Natural killer cell (primary cell): Measurements from ENCODE around the gene NOL6. TPM values are rescaled to one million over a fixed set of nuclear protein-coding genes. Genes with fewer than 3 reads are reported as not detected.
A peak's percentile ranks its signal among the peaks of the same experiment; 100 is the strongest.
"Not testable (repeated sequence)": the region's sequence is repeated elsewhere in the genome, so short reads cannot be mapped to it uniquely, and the experiment has no call there.

ENCODE experiments used
- ATAC-seq, 3 donors: fragments of 150-1000 bp in 2 of 3; fragments of 200-7000 bp in 1 of 3; cut with Tn5 transposase; 1 replicate in 1 of 3; 2 replicates in 2 of 3; pipeline ENCODE4 v1.10.0; 2021; ENCODE audit warnings: mild to moderate bottlenecking in 2 of 3, moderate library complexity in 2 of 3
- DNase-seq, 2 donors: peaks; one replicate each; pipeline versions ENCODE4 v3.0.0 to v3.0.0-alpha.2; 2013 to 2021; ENCODE audit warnings: mixed read lengths in 1 of 2
- H3K27ac ChIP-seq: one replicate; pipeline ENCODE4 v1.5.1; 2013; ENCODE audit warnings: mild to moderate bottlenecking, low read length
- H3K27me3 ChIP-seq: one replicate; pipeline ENCODE4 v1.6.1; 2013; ENCODE audit warnings: low read length; ENCODE audit not compliant: control insufficient read depth, insufficient read depth
- H3K36me3 ChIP-seq: one replicate; pipeline ENCODE4 v1.6.1; 2013; ENCODE audit warnings: low read length; ENCODE audit not compliant: control insufficient read depth, insufficient read depth
- H3K4me1 ChIP-seq: one replicate; pipeline ENCODE4 v1.6.1; 2013; ENCODE audit warnings: low read length; ENCODE audit not compliant: control insufficient read depth, insufficient read depth
- H3K4me3 ChIP-seq: one replicate; pipeline ENCODE4 v1.5.1; 2013; ENCODE audit warnings: low read length
- H3K9me3 ChIP-seq: one replicate; pipeline ENCODE4 v1.6.1; 2013; ENCODE audit warnings: low read length; ENCODE audit not compliant: control insufficient read depth, insufficient read depth
- H3K27ac Mint-ChIP-seq, 2 donors: one replicate each; pipeline ENCODE4 v1.8.0; 2022; ENCODE audit warnings: mild to moderate bottlenecking in 2 of 2, mixed read lengths in 2 of 2, moderate library complexity in 1 of 2
- H3K27me3 Mint-ChIP-seq, 2 donors: one replicate each; pipeline ENCODE4 v1.8.0; 2022; ENCODE audit warnings: low read depth in 2 of 2, mixed read lengths in 2 of 2
- H3K36me3 Mint-ChIP-seq: one replicate; pipeline ENCODE4 v1.8.0; 2022; ENCODE audit warnings: mixed read lengths
- H3K4me1 Mint-ChIP-seq, 2 donors: one replicate each; pipeline ENCODE4 v1.8.0; 2022; ENCODE audit warnings: mixed read lengths in 2 of 2
- H3K4me3 Mint-ChIP-seq: one replicate; pipeline ENCODE4 v1.8.0; 2022; ENCODE audit warnings: mild to moderate bottlenecking, moderate library complexity, mixed read lengths
- H3K9me3 Mint-ChIP-seq, 2 donors: one replicate each; pipeline ENCODE4 v1.8.0; 2022; ENCODE audit warnings: mixed read lengths in 2 of 2
- CTCF ChIP-seq: fragments of 200-600 bp; IDR thresholded peaks from one replicate; pipeline ENCODE4 v1.8.0; 2022; ENCODE audit warnings: antibody characterized with exemption
- WGBS: methylation state at CpG from one replicate; pipeline ENCODE4 v1.1.7; 2013; ENCODE audit warnings: missing lambda C conversion rate; ENCODE audit not compliant: insufficient coverage; 5-methylcytosine and 5-hydroxymethylcytosine counted together
- intact Hi-C: fragments of 100-400 bp; cut with micrococcal nuclease; formaldehyde crosslinking; loops from one replicate; pipeline ENCODE4 v1.14.2; 2022
- total RNA-seq, 4 donors: library from RNA; stranded (reverse); fragments of 120-200 nt in 1 of 4; gene quantifications; one replicate each; pipeline versions ENCODE4 v1.2.3 to v1.2.4, GENCODE V29; 2013 to 2022

Gene NOL6, protein sequence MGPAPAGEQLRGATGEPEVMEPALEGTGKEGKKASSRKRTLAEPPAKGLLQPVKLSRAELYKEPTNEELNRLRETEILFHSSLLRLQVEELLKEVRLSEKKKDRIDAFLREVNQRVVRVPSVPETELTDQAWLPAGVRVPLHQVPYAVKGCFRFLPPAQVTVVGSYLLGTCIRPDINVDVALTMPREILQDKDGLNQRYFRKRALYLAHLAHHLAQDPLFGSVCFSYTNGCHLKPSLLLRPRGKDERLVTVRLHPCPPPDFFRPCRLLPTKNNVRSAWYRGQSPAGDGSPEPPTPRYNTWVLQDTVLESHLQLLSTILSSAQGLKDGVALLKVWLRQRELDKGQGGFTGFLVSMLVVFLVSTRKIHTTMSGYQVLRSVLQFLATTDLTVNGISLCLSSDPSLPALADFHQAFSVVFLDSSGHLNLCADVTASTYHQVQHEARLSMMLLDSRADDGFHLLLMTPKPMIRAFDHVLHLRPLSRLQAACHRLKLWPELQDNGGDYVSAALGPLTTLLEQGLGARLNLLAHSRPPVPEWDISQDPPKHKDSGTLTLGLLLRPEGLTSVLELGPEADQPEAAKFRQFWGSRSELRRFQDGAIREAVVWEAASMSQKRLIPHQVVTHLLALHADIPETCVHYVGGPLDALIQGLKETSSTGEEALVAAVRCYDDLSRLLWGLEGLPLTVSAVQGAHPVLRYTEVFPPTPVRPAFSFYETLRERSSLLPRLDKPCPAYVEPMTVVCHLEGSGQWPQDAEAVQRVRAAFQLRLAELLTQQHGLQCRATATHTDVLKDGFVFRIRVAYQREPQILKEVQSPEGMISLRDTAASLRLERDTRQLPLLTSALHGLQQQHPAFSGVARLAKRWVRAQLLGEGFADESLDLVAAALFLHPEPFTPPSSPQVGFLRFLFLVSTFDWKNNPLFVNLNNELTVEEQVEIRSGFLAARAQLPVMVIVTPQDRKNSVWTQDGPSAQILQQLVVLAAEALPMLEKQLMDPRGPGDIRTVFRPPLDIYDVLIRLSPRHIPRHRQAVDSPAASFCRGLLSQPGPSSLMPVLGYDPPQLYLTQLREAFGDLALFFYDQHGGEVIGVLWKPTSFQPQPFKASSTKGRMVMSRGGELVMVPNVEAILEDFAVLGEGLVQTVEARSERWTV
- 10 to 100 TPM; 34.2 to 42.2 (median 38.2) TPM for total RNA-seq
- total RNA-seq (2013): 21.7 TPM

DNA sequence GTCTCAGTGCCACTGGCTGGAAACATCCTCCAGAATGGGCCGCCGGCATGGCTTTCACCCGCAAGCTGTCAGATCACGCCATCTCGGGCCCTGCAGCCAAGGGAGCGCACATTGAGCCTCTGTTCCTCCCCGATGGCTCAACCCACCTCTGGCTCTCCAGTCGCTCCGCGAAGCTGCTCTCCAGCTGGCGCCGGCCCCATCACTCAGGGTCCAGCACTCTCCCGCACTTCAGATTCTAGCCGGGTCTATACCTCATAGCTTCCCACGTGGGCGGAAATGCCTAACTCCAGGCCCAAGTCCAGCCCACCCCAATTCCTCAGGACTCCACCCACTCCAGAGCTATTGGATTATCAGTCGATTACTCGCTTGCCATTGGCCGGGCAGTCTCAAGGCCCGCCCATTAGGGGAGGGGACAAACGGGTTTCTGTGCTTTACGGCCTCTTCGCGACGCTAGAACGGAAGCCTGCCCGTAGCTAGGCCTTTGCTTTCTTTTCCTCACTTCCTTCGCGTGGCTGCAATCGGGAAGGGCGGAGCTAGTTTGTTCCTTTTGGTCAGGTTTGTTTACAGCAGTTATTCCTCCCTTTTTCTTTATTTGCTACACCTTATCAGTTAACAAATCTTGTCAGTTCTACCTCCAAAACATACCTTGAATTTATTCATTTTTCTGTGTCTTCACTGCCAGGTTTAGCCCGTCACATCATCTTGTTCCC, at the start of gene NOL6:
TSS of gene NOL6 (minus strand) at position 282 of the 710 bp plus-strand sequence. CDS start at position 200, 82 bp downstream.
- no peaks in the 10 kb centered on the region for H3K27me3 Mint-ChIP-seq
- WGBS: under 1% methylated on average over 32 of the region's 32 CpGs
- peak within 1 kb of the TSS; percentile 93 to 96 for H3K27ac Mint-ChIP-seq
- peak within 1 kb of the TSS; percentile 100 for H3K4me3 Mint-ChIP-seq
- H3K9me3 Mint-ChIP-seq: no peaks in the 10 kb centered on the region
- H3K27me3 ChIP-seq: no peaks in the 10 kb centered on the region
- H3K4me3 ChIP-seq: peak within 1 kb of the TSS; percentile 97
- ATAC-seq (peak; percentile 98 to 100 (median 98)), DNase-seq (peak; percentile 97 to 99)
- peaks cover 26% of the 10 kb centered on the region for H3K36me3 ChIP-seq
- H3K4me1 Mint-ChIP-seq: peaks cover 20 to 21% of the 10 kb centered on the region in 2 donors
- H3K27ac ChIP-seq: peak within 1 kb of the TSS; percentile 75
- H3K36me3 Mint-ChIP-seq: peaks cover 8% of the 10 kb centered on the region
- H3K4me1 ChIP-seq: peaks cover 15% of the 10 kb centered on the region
- TF ChIP-seq CTCF: no peak
- no peaks in the 10 kb centered on the region for H3K9me3 ChIP-seq
- intact Hi-C loops: loop anchor here (2.0 to 10.0 kb wide), 2 partner anchors 27 to 209 kb away; partner anchors contain the start of genes AQP3, BAG1 and CHMP5

DNA sequence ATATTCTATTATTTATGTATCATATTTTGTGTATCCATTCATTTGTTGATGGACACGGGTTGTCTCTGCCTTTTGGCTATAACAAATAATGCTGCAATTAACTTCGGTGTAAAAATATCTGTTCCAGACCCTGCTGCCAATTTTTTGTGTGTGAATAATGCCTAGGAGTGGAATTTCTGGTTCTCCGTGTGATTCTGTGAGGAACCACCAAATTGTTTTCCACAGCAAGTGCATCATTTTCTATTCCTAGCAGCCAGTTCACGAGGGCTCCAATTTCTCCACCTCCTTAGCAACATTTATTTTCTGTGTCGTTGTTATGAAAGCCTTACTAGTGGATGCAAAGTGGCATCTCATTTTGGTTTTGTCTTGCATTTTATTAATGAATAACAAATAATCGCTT, 48.1 kb upstream of the NOL6 start:
- 90% methylated on average over 5 of the region's 6 CpGs for whole genome bisulfite sequencing
- ATAC-seq: not testable (repeated sequence)

GRCh38 chr9:33517934-33518577, 44.3 kb upstream of the NOL6 start:
- H3K4me3 ChIP-seq, DNase-seq, H3K9me3 Mint-ChIP-seq, ATAC-seq, H3K27ac Mint-ChIP-seq, H3K27me3 ChIP-seq, intact Hi-C loops, H3K36me3 Mint-ChIP-seq, H3K27ac ChIP-seq, H3K4me1 ChIP-seq, H3K9me3 ChIP-seq, H3K4me1 Mint-ChIP-seq, H3K4me3 Mint-ChIP-seq, H3K36me3 ChIP-seq: not testable (repeated sequence)
- whole genome bisulfite sequencing: 78% methylated on average over 4 of the region's 6 CpGs
- H3K27me3 Mint-ChIP-seq: peaks cover 25 to 34% of the 10 kb centered on the region in 2 donors

More for the DNA sequence above, 48.1 kb upstream of the NOL6 start:
- H3K9me3 Mint-ChIP-seq, H3K27ac Mint-ChIP-seq, H3K36me3 Mint-ChIP-seq, intact Hi-C loops, DNase-seq, H3K36me3 ChIP-seq, H3K4me3 Mint-ChIP-seq, H3K27me3 ChIP-seq, H3K27ac ChIP-seq, H3K4me1 Mint-ChIP-seq, H3K4me3 ChIP-seq, H3K9me3 ChIP-seq: not testable (repeated sequence)
- peaks cover 11% of the 10 kb centered on the region for H3K4me1 ChIP-seq
- H3K27me3 Mint-ChIP-seq: peaks cover 29 to 52% of the 10 kb centered on the region in 2 donors

GRCh38 chr9:33517373-33517772, 43.6 kb upstream of the NOL6 start:
- Histone ChIP-seq H3K4me1 (no peaks in the 10 kb centered on the region), H3K36me3 (no peaks in the 10 kb centered on the region), H3K27me3 (peaks cover 4% of the 10 kb centered on the region), H3K27ac (no peak overlapping the region), H3K9me3 (no peaks in the 10 kb centered on the region), H3K4me3 (no peak overlapping the region)
- no peaks in the 10 kb centered on the region for H3K36me3 Mint-ChIP-seq
- no CpG with 5 or more reads among the region's 2 CpGs for WGBS
- no peaks in the 10 kb centered on the region for H3K9me3 Mint-ChIP-seq
- peaks cover 21 to 28% of the 10 kb centered on the region in 2 donors for H3K27me3 Mint-ChIP-seq
- intact Hi-C loops: no loop called here
- no peak overlapping the region for H3K27ac Mint-ChIP-seq
- peak in 1 of 2 donors; percentile 49 for DNase-seq
- H3K4me1 Mint-ChIP-seq: no peaks in the 10 kb centered on the region
- no peak for ATAC-seq
- peak; percentile 37 for TF ChIP-seq CTCF
- H3K4me3 Mint-ChIP-seq: no peak overlapping the region

GRCh38 chr9:33516397-33516796, 42.7 kb upstream of the NOL6 start:
- WGBS: no CpG with 5 or more reads among the region's 1 CpG
- H3K27me3 ChIP-seq, H3K36me3 Mint-ChIP-seq, intact Hi-C loops, H3K9me3 Mint-ChIP-seq, DNase-seq, H3K36me3 ChIP-seq, H3K27ac Mint-ChIP-seq, H3K27ac ChIP-seq, H3K4me3 ChIP-seq, ATAC-seq, H3K4me1 ChIP-seq, H3K9me3 ChIP-seq, H3K4me1 Mint-ChIP-seq, H3K4me3 Mint-ChIP-seq: not testable (repeated sequence)
- H3K27me3 Mint-ChIP-seq: peaks cover 11 to 18% of the 10 kb centered on the region in 2 donors
